IMR-90 (cell line): Measurements from ENCODE around the gene SINHCAF. TPM values are rescaled to one million over a fixed set of nuclear protein-coding genes. Genes with fewer than 3 reads are reported as not detected.

Experiments
- ATAC-seq: fragments of 200-7000 bp; cut with Tn5 transposase; 2 replicates; pipeline ENCODE4 v1.9.1; 2020; ENCODE audit warnings: low read depth, mild to moderate bottlenecking, moderate library complexity
- BruUV-seq: library from RNA; stranded (reverse); fragments of 400-500 nt; replicated peaks from 2 replicates; lab custom pipeline; 2021; lab: Mats Ljungman, UMichigan
- CTCF ChIA-PET: fragments of 300-600 bp; formaldehyde crosslinking; extraction: SDS; loops from one replicate; lab custom pipeline; 2021; ENCODE audit warnings: antibody characterized with exemption; lab: Yijun Ruan, JAX
- POLR2A ChIA-PET: fragments of 300-600 bp; sonication (Branson Sonifier 250); formaldehyde crosslinking; loops from one replicate; lab custom pipeline; 2022; ENCODE audit warnings: antibody characterized with exemption; ENCODE audit not compliant: unreplicated experiment; lab: Charles Lee
- DNase-seq: peaks from one replicate; pipeline ENCODE4 v3.0.0; 2013
- H2AFZ ChIP-seq: replicated peaks from 2 replicates; pipeline ENCODE3; 2013; ENCODE audit warnings: low read length, mild to moderate bottlenecking; ENCODE audit not compliant: poor library complexity
- H2AK5ac ChIP-seq: 2 replicates; pipeline ENCODE4 v1.6.1; 2013; ENCODE audit warnings: low read depth, low read length, inconsistent platforms
- H2AK9ac ChIP-seq: replicated peaks from 2 replicates; pipeline ENCODE3; 2013; ENCODE audit warnings: mild to moderate bottlenecking, low read depth, low read length, moderate library complexity; ENCODE audit not compliant: poor library complexity
- H2BK120ac ChIP-seq: 2 replicates; pipeline ENCODE4 v1.6.1; 2013; ENCODE audit warnings: low read depth, low read length, inconsistent platforms
- H2BK15ac ChIP-seq: 3 replicates; pipeline ENCODE4 v1.6.1; 2013; ENCODE audit warnings: low read depth, low read length, inconsistent platforms
- H2BK20ac ChIP-seq: 2 replicates; pipeline ENCODE4 v1.6.1; 2013; ENCODE audit warnings: low read depth, mild to moderate bottlenecking, inconsistent platforms, low read length, moderate library complexity
- H2BK5ac ChIP-seq: 2 replicates; pipeline ENCODE4 v1.6.1; 2013; ENCODE audit warnings: mild to moderate bottlenecking, low read depth, low read length, inconsistent platforms; ENCODE audit not compliant: poor library complexity, severe bottlenecking
- H3K14ac ChIP-seq: replicated peaks from 2 replicates; pipeline ENCODE4 v1.6.1; 2013; ENCODE audit warnings: low read depth, low read length, inconsistent platforms
- H3K18ac ChIP-seq: 2 replicates; pipeline ENCODE4 v1.6.1; 2013; ENCODE audit warnings: low read depth, low read length, control low read depth
- H3K23ac ChIP-seq: 2 replicates; pipeline ENCODE4 v1.6.1; 2013; ENCODE audit warnings: low read depth, low read length, inconsistent platforms
- H3K27ac ChIP-seq: 2 replicates; pipeline ENCODE4 v1.5.1; 2013; ENCODE audit warnings: mild to moderate bottlenecking, control low read depth, low read length; ENCODE audit not compliant: insufficient read depth
- H3K27me3 ChIP-seq: 2 replicates; pipeline ENCODE4 v1.6.1; 2013; ENCODE audit warnings: low read length; ENCODE audit not compliant: control insufficient read depth, insufficient read depth
- H3K36me3 ChIP-seq: 2 replicates; pipeline ENCODE4 v1.6.1; 2013; ENCODE audit warnings: low read length, mixed read lengths; ENCODE audit not compliant: control insufficient read depth, insufficient read depth
- H3K4ac ChIP-seq: 2 replicates; pipeline ENCODE4 v1.6.1; 2013; ENCODE audit warnings: low read depth, low read length, inconsistent platforms
- H3K4me1 ChIP-seq: 2 replicates; pipeline ENCODE4 v1.6.1; 2013; ENCODE audit warnings: low read length, mixed read lengths; ENCODE audit not compliant: control insufficient read depth, insufficient read depth
- H3K4me2 ChIP-seq: 2 replicates; pipeline ENCODE4 v1.6.1; 2013; ENCODE audit warnings: low read depth, mild to moderate bottlenecking, control low read depth, low read length, moderate library complexity
- H3K4me3 ChIP-seq: 2 replicates; pipeline ENCODE4 v1.5.1; 2013; ENCODE audit warnings: low read depth, mild to moderate bottlenecking, control low read depth, low read length, moderate library complexity; ENCODE audit not compliant: insufficient read depth
- H3K56ac ChIP-seq: 2 replicates; pipeline ENCODE4 v1.6.1; 2013; ENCODE audit warnings: low read length, inconsistent platforms; ENCODE audit not compliant: insufficient read depth; ENCODE audit errors: extremely low read depth
- H3K79me1 ChIP-seq, 2 experiments: 2 replicates each; pipeline ENCODE4 v1.6.1; 2013; ENCODE audit warnings: low read length in 2 of 2, inconsistent platforms in 1 of 2, low read depth in 1 of 2
- H3K9ac ChIP-seq: 2 replicates; pipeline ENCODE4 v1.6.1; 2013; ENCODE audit warnings: low read depth, low read length, control low read depth
- H3K9me1 ChIP-seq: 2 replicates; pipeline ENCODE4 v1.6.1; 2013; ENCODE audit warnings: low read length, inconsistent platforms; ENCODE audit not compliant: insufficient read depth
- H3K9me3 ChIP-seq: 2 replicates; pipeline ENCODE4 v1.6.1; 2013; ENCODE audit warnings: low read length; ENCODE audit not compliant: control insufficient read depth, insufficient read depth
- H4K20me1 ChIP-seq: 2 replicates; pipeline ENCODE4 v1.6.1; 2013; ENCODE audit warnings: low read length, inconsistent platforms; ENCODE audit not compliant: insufficient read depth
- H4K5ac ChIP-seq: 2 replicates; pipeline ENCODE4 v1.6.1; 2013; ENCODE audit warnings: mild to moderate bottlenecking, low read depth, low read length, control low read depth
- H4K8ac ChIP-seq, 2 experiments: 2 replicates each; pipeline ENCODE4 v1.6.1; 2013; ENCODE audit warnings: low read depth in 2 of 2, low read length in 2 of 2, control low read depth in 1 of 2, inconsistent platforms in 1 of 2
- H4K91ac ChIP-seq: 2 replicates; pipeline ENCODE4 v1.6.1; 2013; ENCODE audit warnings: low read depth, low read length, inconsistent platforms; ENCODE audit not compliant: insufficient read depth
- CHD1 ChIP-seq: IDR thresholded peaks from 2 replicates; pipeline ENCODE4 v1.6.1; 2012; ENCODE audit warnings: low read depth, low read length, improper control_type of control experiment
- CTCF ChIP-seq: conservative IDR thresholded peaks from 2 replicates; pipeline ENCODE4 v1.5.1; 2012; ENCODE audit warnings: mild to moderate bottlenecking, low read depth, low read length, improper control_type of control experiment
- FOS ChIP-seq: fragments of 150-350 bp; IDR thresholded peaks from 2 replicates; pipeline ENCODE4 v1.6.1; 2016; ENCODE audit warnings: low read depth, low read length
- MAFK ChIP-seq: IDR thresholded peaks from 2 replicates; pipeline ENCODE4 v1.6.1; 2012; ENCODE audit warnings: low read depth, low read length, improper control_type of control experiment
- MAZ ChIP-seq: IDR thresholded peaks from 2 replicates; pipeline ENCODE4 v1.6.1; 2012; ENCODE audit warnings: low read depth, mild to moderate bottlenecking, low read length, improper control_type of control experiment, moderate library complexity, borderline replicate concordance
- MXI1 ChIP-seq: IDR thresholded peaks from 2 replicates; pipeline ENCODE4 v1.6.1; 2012; ENCODE audit warnings: low read depth, mild to moderate bottlenecking, low read length, moderate library complexity, borderline replicate concordance
- NFE2L2 ChIP-seq: fragments of 150-350 bp; IDR thresholded peaks from 2 replicates; pipeline ENCODE4 v1.6.1; 2016; ENCODE audit warnings: low read depth, mild to moderate bottlenecking, low read length
- POLR2A ChIP-seq: IDR thresholded peaks from 2 replicates; pipeline ENCODE4 v1.6.1; 2012; ENCODE audit warnings: mild to moderate bottlenecking, low read depth, low read length
- RAD21 ChIP-seq: IDR thresholded peaks from 2 replicates; pipeline ENCODE4 v1.6.1; 2012; ENCODE audit warnings: low read length, improper control_type of control experiment
- RCOR1 ChIP-seq: IDR thresholded peaks from 2 replicates; pipeline ENCODE4 v1.6.1; 2012; ENCODE audit warnings: mild to moderate bottlenecking, low read length, improper control_type of control experiment; ENCODE audit not compliant: insufficient replicate concordance
- RFX5 ChIP-seq: IDR thresholded peaks from 2 replicates; pipeline ENCODE4 v1.8.0; 2012; ENCODE audit warnings: low read depth, mild to moderate bottlenecking, low read length, moderate library complexity
- USF2 ChIP-seq: fragments of 150-350 bp; IDR thresholded peaks from 2 replicates; pipeline ENCODE4 v1.6.1; 2017; ENCODE audit warnings: mild to moderate bottlenecking, antibody characterized with exemption, low read length, low read depth
- WGBS, 2 experiments: methylation state at CpG; one replicate each; pipeline versions ENCODE4 v1.1.5 to v1.1.7; 2013; ENCODE audit warnings: missing lambda C conversion rate in 2 of 2; ENCODE audit not compliant: insufficient read length in 1 of 2; ENCODE audit errors: extremely low coverage in 2 of 2; 5-methylcytosine and 5-hydroxymethylcytosine counted together
- dilution Hi-C: fragments of 300-500 bp; cut with HindIII; formaldehyde crosslinking; loops from one replicate; pipeline ENCODE4 v1.14.3; 2018; ENCODE audit warnings: low sequenced_read_pairs; ENCODE audit not compliant: unreplicated experiment
- in situ Hi-C: fragments of 300-500 bp; cut with MboI; formaldehyde crosslinking; loops from 3 replicates; pipeline ENCODE4 v1.14.3; 2019; ENCODE audit warnings: low sequenced_read_pairs, inconsistent platforms, mixed read lengths
- intact Hi-C: fragments of 100-400 bp; cut with micrococcal nuclease; formaldehyde crosslinking; loops from 2 replicates; pipeline ENCODE4 v1.10.0; 2022
- polyA plus RNA-seq, 3 experiments: library from polyadenylated mRNA; depleted of rRNA; stranded (reverse); fragments of >200 nt; gene quantifications; 2 replicates each; pipeline ENCODE4 v1.2.3, GENCODE V29; 2012; ENCODE audit warnings: low replicate concordance in 1 of 3
- total RNA-seq: library from RNA; depleted of rRNA; stranded (reverse); fragments of >200 nt; gene quantifications from 2 replicates; pipeline ENCODE4 v1.2.3, GENCODE V29; 2012
- TF ChIP-seq, protein P1 (sequence below): fragments of 150-350 bp; IDR thresholded peaks from 2 replicates; pipeline ENCODE4 v1.6.1; 2016; ENCODE audit warnings: low read depth, mild to moderate bottlenecking, low read length, moderate library complexity, borderline replicate concordance

Gene SINHCAF
- total and polyA plus RNA-seq, 2 of the 4 experiments (the other 2 are of a cell fraction) = 21.6 to 30.8 TPM

GRCh38 chr12:31326736-31327659 lies 1.0 kb upstream of the SINHCAF start:
- no peak overlapping the region for H3K27ac ChIP-seq
- peak overlapping the region; percentile 51; the same call in 1 of the 2 replicates for H3K4me3 ChIP-seq
- no peak overlapping the region for H2BK120ac ChIP-seq
- no peak overlapping the region for H3K4ac ChIP-seq
- no peak overlapping the region for H2BK5ac ChIP-seq
- H3K4me1 ChIP-seq = no peaks in the 10 kb centered on the region; the same call in 1 of the 2 replicates
- POLR2A ChIA-PET = interaction anchor here (0.5 to 0.6 kb wide), 2 partner anchors 10 to 49 kb away, joined by 4 read pairs; no protein-coding TSS in a partner anchor
- no TSS peak for BruUV-seq
- no peak overlapping the region for H2BK20ac ChIP-seq
- no peaks in the 10 kb centered on the region for H3K9me1 ChIP-seq
- no CpG with 5 or more reads among the region's 20 CpGs for WGBS, 2 experiments
- H3K9me3 ChIP-seq = no peaks in the 10 kb centered on the region
- no peak overlapping the region; the same call in 2 of the 3 replicates for H2BK15ac ChIP-seq
- dilution Hi-C loops = no loop called here
- no peaks in the 10 kb centered on the region; the same call in 1 of the 2 replicates for H3K27me3 ChIP-seq
- DNase-seq = no peak
- no peak overlapping the region for H3K18ac ChIP-seq
- no peak overlapping the region for H3K56ac ChIP-seq
- TF ChIP-seq POLR2A (no peak), RAD21 (no peak), CHD1 (no peak), RFX5 (no peak), RCOR1 (no peak), CTCF (no peak), MAFK (no peak), NFE2L2 (no peak), MAZ (no peak), FOS (no peak), MXI1 (no peak), USF2 (no peak)
- TF ChIP-seq, protein P1, sequence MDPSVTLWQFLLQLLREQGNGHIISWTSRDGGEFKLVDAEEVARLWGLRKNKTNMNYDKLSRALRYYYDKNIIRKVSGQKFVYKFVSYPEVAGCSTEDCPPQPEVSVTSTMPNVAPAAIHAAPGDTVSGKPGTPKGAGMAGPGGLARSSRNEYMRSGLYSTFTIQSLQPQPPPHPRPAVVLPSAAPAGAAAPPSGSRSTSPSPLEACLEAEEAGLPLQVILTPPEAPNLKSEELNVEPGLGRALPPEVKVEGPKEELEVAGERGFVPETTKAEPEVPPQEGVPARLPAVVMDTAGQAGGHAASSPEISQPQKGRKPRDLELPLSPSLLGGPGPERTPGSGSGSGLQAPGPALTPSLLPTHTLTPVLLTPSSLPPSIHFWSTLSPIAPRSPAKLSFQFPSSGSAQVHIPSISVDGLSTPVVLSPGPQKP = no peak
- no peak overlapping the region for H2AFZ ChIP-seq
- H4K20me1 ChIP-seq = peaks cover 5% of the 10 kb centered on the region; the same call in 1 of the 2 replicates
- H4K8ac ChIP-seq = peak overlapping the region; percentile 17 to 49; a peak in 2 of 4 replicates
- no peak overlapping the region for H2AK5ac ChIP-seq
- H3K36me3 ChIP-seq = no peaks in the 10 kb centered on the region
- no peak overlapping the region for H4K5ac ChIP-seq
- no peak overlapping the region for H3K14ac ChIP-seq
- no peak overlapping the region for H3K9ac ChIP-seq
- ATAC-seq = no peak
- CTCF ChIA-PET = no interaction called here
- H3K79me1 ChIP-seq = peaks cover 0 to 20% of the 10 kb centered on the region in 2 experiments; a peak in 3 of 4 replicates
- H2AK9ac ChIP-seq = no peak overlapping the region
- peak overlapping the region; percentile 77 for H3K4me2 ChIP-seq
- H3K23ac ChIP-seq = 0 out of 2 replicates have a peak overlapping the region, but pooled peaks have one; percentile 20
- in situ Hi-C loops = no loop called here
- intact Hi-C loops = loop anchor here (2.0 to 5.0 kb wide), 2 partner anchors 40 to 76 kb away; no protein-coding TSS in a partner anchor
- no peak overlapping the region for H4K91ac ChIP-seq
